Central memory CD8-positive, alpha-beta T cell (primary cell): ENCODE data around the gene INSC.
A peak's percentile ranks its signal among the peaks of the same experiment; 100 is the strongest.

ENCODE experiments used
- ATAC-seq: fragments of 150-1000 bp; cut with Tn5 transposase; replicated peaks from 2 replicates; pipeline ENCODE4 v1.10.0; 2022; ENCODE audit warnings: mild to moderate bottlenecking, moderate FRiP score, moderate number of reproducible peaks; ENCODE audit not compliant: poor library complexity, severe bottlenecking; ENCODE audit errors: extremely low read depth
- DNase-seq, 2 donors: peaks; one replicate each; pipeline ENCODE4 v3.0.0; 2021; ENCODE audit warnings: low spot score in 2 of 2
- H3K27ac Mint-ChIP-seq: one replicate; pipeline ENCODE4 v1.8.0; 2022; ENCODE audit warnings: low read depth, mild to moderate bottlenecking, moderate library complexity, mixed read lengths
- H3K27me3 Mint-ChIP-seq: one replicate; pipeline ENCODE4 v1.8.0; 2022; ENCODE audit warnings: mixed read lengths
- H3K36me3 Mint-ChIP-seq: one replicate; pipeline ENCODE4 v1.8.0; 2022; ENCODE audit warnings: mild to moderate bottlenecking, moderate library complexity, mixed read lengths; ENCODE audit not compliant: insufficient read depth
- H3K4me1 Mint-ChIP-seq: one replicate; pipeline ENCODE4 v1.8.0; 2022; ENCODE audit warnings: mixed read lengths
- H3K4me3 Mint-ChIP-seq: one replicate; pipeline ENCODE4 v1.8.0; 2022; ENCODE audit warnings: mild to moderate bottlenecking, moderate library complexity, mixed read lengths
- H3K9me3 Mint-ChIP-seq: one replicate; pipeline ENCODE4 v1.8.0; 2022; ENCODE audit warnings: mixed read lengths

INSC gene

GRCh38 chr11:15097411-15097810, 17.3 kb upstream of the INSC start:
- peaks cover 63% of the 10 kb centered on the region for H3K27me3 Mint-ChIP-seq
- H3K4me1 Mint-ChIP-seq = no peaks in the 10 kb centered on the region
- no peaks in the 10 kb centered on the region for H3K9me3 Mint-ChIP-seq
- H3K4me3 Mint-ChIP-seq = no peak overlapping the region
- H3K36me3 Mint-ChIP-seq = no peaks in the 10 kb centered on the region
- ATAC-seq (no peak), DNase-seq (no peak)
- H3K27ac Mint-ChIP-seq = no peak overlapping the region

DNA sequence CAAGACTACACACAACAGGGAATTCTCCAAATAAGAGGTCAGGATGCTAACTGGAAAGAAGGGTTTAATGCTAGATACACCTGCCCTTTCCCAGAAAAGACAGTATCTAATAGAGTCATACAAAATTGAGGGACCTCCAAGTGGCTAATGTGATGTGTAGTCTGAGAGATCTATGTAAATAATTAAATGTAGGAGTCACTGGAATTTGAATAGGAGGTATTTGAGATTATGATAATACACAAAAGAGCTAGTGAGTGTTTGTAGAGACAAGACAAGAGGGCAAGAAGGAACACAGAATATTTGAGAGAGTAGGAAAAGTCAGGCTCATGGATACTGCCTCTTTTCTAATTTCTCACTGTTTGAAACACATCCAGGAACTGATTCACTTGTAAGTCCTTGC, 15.5 kb upstream of the INSC start:
- H3K27me3 Mint-ChIP-seq = peaks cover 61% of the 10 kb centered on the region
- H3K4me1 Mint-ChIP-seq = no peaks in the 10 kb centered on the region
- H3K9me3 Mint-ChIP-seq = no peaks in the 10 kb centered on the region
- no peak overlapping the region for H3K27ac Mint-ChIP-seq
- DNase-seq (no peak), ATAC-seq (no peak)
- H3K4me3 Mint-ChIP-seq = no peak overlapping the region
- peaks cover 2% of the 10 kb centered on the region for H3K36me3 Mint-ChIP-seq

- Mint-ChIP-seq H3K27me3 (peaks cover 44% of the 10 kb centered on the region), H3K27ac (no peak overlapping the region), H3K4me3 (no peak overlapping the region), H3K9me3 (no peaks in the 10 kb centered on the region), H3K4me1 (no peaks in the 10 kb centered on the region), H3K36me3 (peaks cover 2% of the 10 kb centered on the region)
- no peak for DNase-seq
- no peak for ATAC-seq
Measured at GRCh38 chr11:15101072-15101709, 13.5 kb upstream of the INSC start.

DNA sequence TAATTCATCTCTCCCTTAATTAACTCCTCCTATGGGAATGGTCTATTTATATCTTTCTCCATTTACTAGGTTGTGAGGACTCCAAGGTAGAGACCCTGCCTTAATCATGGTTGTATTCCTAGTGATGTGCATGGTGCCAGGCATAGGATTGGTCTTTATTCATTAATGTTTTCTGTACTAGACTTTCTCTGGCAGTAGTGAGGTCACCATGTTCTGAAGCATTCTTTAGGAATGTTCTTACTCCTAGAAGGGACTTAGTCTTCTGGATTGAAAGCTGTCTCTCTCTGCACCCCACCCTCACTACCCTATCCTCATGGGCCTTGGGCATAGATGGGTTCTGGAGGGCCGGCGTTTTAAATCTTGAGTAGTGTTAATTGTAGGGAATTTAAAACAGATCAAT, 10.6 kb upstream of the INSC start:
- ATAC-seq = no peak
- peaks cover 14% of the 10 kb centered on the region for H3K27me3 Mint-ChIP-seq

GRCh38 chr11:15106201-15106965, 8.3 kb upstream of the INSC start:
- no peak for ATAC-seq
- H3K27ac Mint-ChIP-seq = no peak overlapping the region
- H3K9me3 Mint-ChIP-seq = no peaks in the 10 kb centered on the region
- H3K36me3 Mint-ChIP-seq = peaks cover 2% of the 10 kb centered on the region
- DNase-seq = no peak
- H3K27me3 Mint-ChIP-seq = no peaks in the 10 kb centered on the region
- H3K4me1 Mint-ChIP-seq = no peaks in the 10 kb centered on the region
- H3K4me3 Mint-ChIP-seq = no peak overlapping the region

More for the DNA sequence above, 10.6 kb upstream of the INSC start:
- H3K27ac Mint-ChIP-seq = no peak overlapping the region
- H3K36me3 Mint-ChIP-seq = peaks cover 2% of the 10 kb centered on the region
- no peaks in the 10 kb centered on the region for H3K9me3 Mint-ChIP-seq
- no peak overlapping the region for H3K4me3 Mint-ChIP-seq
- DNase-seq = no peak
- H3K4me1 Mint-ChIP-seq = no peaks in the 10 kb centered on the region

DNA sequence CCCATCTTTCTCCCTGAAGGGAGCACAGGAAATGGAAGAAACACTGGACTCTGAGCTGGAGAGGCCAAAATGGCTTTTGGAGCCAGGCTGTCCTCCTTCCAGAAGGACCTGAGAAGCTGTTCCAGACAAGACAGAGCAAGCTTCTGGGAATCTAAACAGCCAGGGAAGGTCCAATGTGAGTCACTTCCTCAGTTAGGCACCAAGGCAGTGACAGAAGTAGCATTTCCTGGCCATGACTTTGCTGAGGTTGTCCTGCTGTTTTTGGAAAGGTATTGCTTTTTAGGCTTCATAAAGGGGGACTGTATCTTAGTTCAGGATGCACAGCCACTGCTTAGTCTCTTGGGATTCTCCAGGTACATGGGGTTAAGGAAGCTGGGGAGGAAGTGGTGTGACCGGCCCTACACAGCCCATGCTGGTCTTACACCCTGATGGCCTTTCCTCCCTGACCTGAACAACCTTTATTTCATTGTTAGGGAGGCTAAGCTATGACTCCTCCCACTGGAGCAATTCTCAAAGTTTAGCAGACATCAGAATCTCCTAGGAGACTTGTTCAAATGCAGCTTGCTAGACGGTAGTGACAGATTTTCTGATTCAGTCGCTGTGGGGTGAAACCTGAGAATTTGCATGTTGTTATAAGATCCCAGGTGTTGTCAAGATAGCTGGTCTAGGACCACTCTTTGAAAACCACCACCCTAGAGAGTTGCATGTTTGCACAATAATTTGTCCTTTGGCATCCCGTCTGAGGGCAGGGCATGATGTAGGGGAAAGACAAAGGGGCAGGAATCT, 6.8 kb upstream of the INSC start:
- H3K36me3 Mint-ChIP-seq = peaks cover 2% of the 10 kb centered on the region
- H3K9me3 Mint-ChIP-seq = no peaks in the 10 kb centered on the region
- H3K27me3 Mint-ChIP-seq = no peaks in the 10 kb centered on the region
- DNase-seq (no peak), ATAC-seq (no peak)
- H3K4me1 Mint-ChIP-seq = no peaks in the 10 kb centered on the region
- no peak overlapping the region for H3K4me3 Mint-ChIP-seq
- no peak overlapping the region for H3K27ac Mint-ChIP-seq

- Mint-ChIP-seq H3K27me3 (peaks cover 6% of the 10 kb centered on the region), H3K9me3 (no peaks in the 10 kb centered on the region), H3K4me1 (peaks cover 7% of the 10 kb centered on the region), H3K27ac (no peak overlapping the region), H3K4me3 (no peak overlapping the region), H3K36me3 (peaks cover under 1% of the 10 kb centered on the region)
- no peak for DNase-seq
- no peak for ATAC-seq
Measured at GRCh38 chr11:15108592-15109130, 6.1 kb upstream of the INSC start.

GRCh38 chr11:15109602-15110001, 5.1 kb upstream of the INSC start:
- no peak overlapping the region for H3K4me3 Mint-ChIP-seq
- peaks cover 13% of the 10 kb centered on the region for H3K27me3 Mint-ChIP-seq
- no peaks in the 10 kb centered on the region for H3K36me3 Mint-ChIP-seq
- no peak overlapping the region for H3K27ac Mint-ChIP-seq
- no peak for DNase-seq
- H3K4me1 Mint-ChIP-seq = peaks cover 10% of the 10 kb centered on the region
- H3K9me3 Mint-ChIP-seq = no peaks in the 10 kb centered on the region
- ATAC-seq = no peak

DNA sequence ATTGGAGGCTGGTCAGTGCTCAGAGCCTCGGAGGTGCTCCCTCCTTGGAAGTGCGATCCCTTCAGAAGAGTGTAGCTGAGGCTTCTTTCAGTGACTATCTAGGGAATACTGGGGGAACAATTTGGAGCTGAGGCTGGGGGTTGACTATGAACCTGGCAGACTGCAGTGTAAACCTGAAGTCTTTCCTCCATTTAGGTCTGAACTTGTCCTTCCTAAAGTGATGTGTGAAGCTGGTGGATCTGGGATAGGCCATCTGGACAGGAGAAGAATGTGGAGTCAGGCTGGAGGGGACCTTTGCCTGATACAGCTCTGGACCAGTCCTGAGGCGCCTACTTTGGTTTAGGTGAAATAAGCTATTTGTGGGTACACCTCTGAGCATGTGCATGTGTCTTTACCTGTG, 3.5 kb upstream of the INSC start:
- Mint-ChIP-seq H3K27me3 (peaks cover 29% of the 10 kb centered on the region), H3K9me3 (no peaks in the 10 kb centered on the region), H3K27ac (no peak overlapping the region), H3K4me3 (no peak overlapping the region), H3K4me1 (peaks cover 10% of the 10 kb centered on the region), H3K36me3 (no peaks in the 10 kb centered on the region)
- DNase-seq (no peak), ATAC-seq (no peak)

DNA sequence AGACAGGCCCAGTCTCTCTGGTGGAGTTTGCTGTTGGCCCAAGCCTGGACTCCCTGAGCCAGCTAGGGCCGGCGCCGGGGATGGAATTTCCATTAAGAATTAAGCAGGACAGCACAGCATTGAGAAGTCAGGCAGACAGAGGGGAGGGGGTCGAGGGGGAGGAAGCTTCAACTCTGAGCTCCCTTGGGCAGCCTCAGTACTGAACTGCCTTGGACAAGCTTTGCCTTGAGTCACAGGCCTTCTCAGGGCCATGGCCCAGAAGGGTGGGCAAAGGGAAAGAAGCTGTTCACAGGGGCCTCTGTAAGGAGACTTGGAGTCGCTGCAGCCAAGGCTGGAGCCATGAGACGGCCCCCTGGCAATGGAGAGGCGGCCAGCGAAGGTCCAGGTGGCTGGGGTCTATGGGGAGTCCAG, 2.6 kb upstream of the INSC start:
- H3K36me3 Mint-ChIP-seq = no peaks in the 10 kb centered on the region
- ATAC-seq = no peak
- DNase-seq = no peak
- no peak overlapping the region for H3K4me3 Mint-ChIP-seq
- H3K27me3 Mint-ChIP-seq = peaks cover 39% of the 10 kb centered on the region
- peaks cover 10% of the 10 kb centered on the region for H3K4me1 Mint-ChIP-seq
- H3K9me3 Mint-ChIP-seq = no peaks in the 10 kb centered on the region
- H3K27ac Mint-ChIP-seq = no peak overlapping the region

DNA sequence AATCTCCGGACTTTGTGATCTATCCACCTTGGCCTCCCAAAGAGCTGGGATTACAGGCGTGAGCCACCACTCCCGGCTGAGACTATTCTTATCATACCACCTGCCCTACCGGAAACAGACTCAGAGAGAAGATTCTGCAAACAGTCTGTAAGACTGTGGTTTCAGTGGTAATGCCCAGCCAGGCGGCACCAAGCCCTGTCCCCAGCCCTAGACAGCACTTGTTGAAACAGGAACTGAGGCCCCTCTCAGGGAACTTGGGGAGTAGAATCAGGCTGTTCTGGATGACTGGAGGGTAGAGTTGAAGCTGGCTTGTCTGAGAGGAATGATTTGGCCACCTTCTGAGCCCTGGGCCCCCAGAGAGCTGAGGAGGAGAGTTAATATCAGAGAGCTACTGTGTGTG, 1.3 kb upstream of the INSC start:
- ATAC-seq (peak; percentile 68), DNase-seq (no peak)
- Mint-ChIP-seq H3K27me3 (peaks cover 51% of the 10 kb centered on the region), H3K4me3 (peak overlapping the region; percentile 44), H3K36me3 (no peaks in the 10 kb centered on the region), H3K27ac (no peak overlapping the region), H3K9me3 (no peaks in the 10 kb centered on the region), H3K4me1 (peaks cover 10% of the 10 kb centered on the region)

DNA sequence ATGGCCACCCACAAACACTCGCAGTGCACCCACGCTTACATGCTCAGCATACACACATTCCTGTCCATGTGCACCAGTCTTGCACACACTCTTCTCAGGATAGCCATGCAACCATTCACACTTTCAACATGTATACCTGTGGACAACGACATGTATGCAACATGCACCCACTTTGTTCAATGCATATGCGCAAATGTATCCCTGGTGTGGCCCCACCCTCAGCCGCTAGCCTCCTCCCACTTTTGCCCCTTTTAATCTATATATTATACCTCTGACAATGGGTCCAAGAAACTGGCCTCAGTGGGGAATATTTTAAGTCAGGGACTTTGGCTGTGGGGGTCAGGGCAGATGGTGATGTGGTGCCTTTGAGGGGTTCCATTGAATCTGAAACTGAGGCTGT, 963 bp downstream of the INSC start:
- Mint-ChIP-seq H3K4me1 (peaks cover 10% of the 10 kb centered on the region), H3K4me3 (no peak overlapping the region), H3K9me3 (no peaks in the 10 kb centered on the region), H3K36me3 (no peaks in the 10 kb centered on the region), H3K27me3 (peaks cover 62% of the 10 kb centered on the region), H3K27ac (no peak overlapping the region)
- no peak for ATAC-seq
- DNase-seq = no peak
